NCI-H526 treated with DMSO at 0.1 percent for 48 hours (cell line): ENCODE measurements around the gene ZNF385A.

Experiments
- DNase-seq: peaks from one replicate; lab custom pipeline; 2025; lab: John Stamatoyannopoulos, UW

ZNF385A gene

GRCh38 chr12:54415221-54415929, 30.8 kb upstream of the ZNF385A start:
- no peak for DNase-seq

GRCh38 chr12:54413284-54414190, 29.0 kb upstream of the ZNF385A start:
- DNase-seq = no peak

- DNase-seq = no peak
These were observed 28.3 kb upstream of the ZNF385A start for GRCh38 chr12:54412786-54413185.

GRCh38 chr12:54412348-54412747, 27.8 kb upstream of the ZNF385A start:
- no peak for DNase-seq

GRCh38 chr12:54411391-54412241, 27.1 kb upstream of the ZNF385A start:
- DNase-seq = no peak

- no peak for DNase-seq
These were observed 24.7 kb upstream of the ZNF385A start for GRCh38 chr12:54409267-54409666.

- DNase-seq = no peak
These were observed 22.8 kb upstream of the ZNF385A start for GRCh38 chr12:54407183-54407905.

- DNase-seq = no peak
These were observed 21.0 kb upstream of the ZNF385A start for GRCh38 chr12:54405573-54405972.

- no peak for DNase-seq
These were observed 20.6 kb upstream of the ZNF385A start for GRCh38 chr12:54405106-54405505.

GRCh38 chr12:54404061-54405004, 19.8 kb upstream of the ZNF385A start:
- DNase-seq = no peak

GRCh38 chr12:54401119-54401518, 16.6 kb upstream of the ZNF385A start:
- no peak for DNase-seq

GRCh38 chr12:54398995-54399793, 14.7 kb upstream of the ZNF385A start:
- peak; percentile 26 for DNase-seq

GRCh38 chr12:54398218-54398617, 13.7 kb upstream of the ZNF385A start:
- DNase-seq = no peak

GRCh38 chr12:54397157-54397556, 12.6 kb upstream of the ZNF385A start:
- no peak for DNase-seq

GRCh38 chr12:54395545-54395944, 11.0 kb upstream of the ZNF385A start:
- no peak for DNase-seq

GRCh38 chr12:54394986-54395385, 10.5 kb upstream of the ZNF385A start:
- DNase-seq = no peak

GRCh38 chr12:54394281-54394719, 9.8 kb upstream of the ZNF385A start:
- DNase-seq = peak; percentile 11

GRCh38 chr12:54393743-54394142, 9.2 kb upstream of the ZNF385A start:
- no peak for DNase-seq

GRCh38 chr12:54393207-54393609, 8.7 kb upstream of the ZNF385A start:
- DNase-seq = no peak
